Retinal pigment epithelial cell (primary cell): ENCODE measurements around the gene CST9.
"Not testable (repeated sequence)": the region's sequence is repeated elsewhere in the genome, so short reads cannot be mapped to it uniquely, and the experiment has no call there.

Experiments used
- DNase-seq: peaks from one replicate; pipeline ENCODE4 v3.0.0-alpha.2; 2010; ENCODE audit warnings: low read depth
- H3K4me3 ChIP-seq: 2 replicates; pipeline ENCODE4 v1.5.1; 2011; ENCODE audit warnings: mild to moderate bottlenecking, low read length, control low read depth, moderate library complexity
- TF ChIP-seq, protein P1 (sequence below): conservative IDR thresholded peaks from 2 replicates; pipeline ENCODE4 v1.5.1; 2011; ENCODE audit warnings: low read depth, low read length, control low read depth, inconsistent platforms

Gene CST9

DNA sequence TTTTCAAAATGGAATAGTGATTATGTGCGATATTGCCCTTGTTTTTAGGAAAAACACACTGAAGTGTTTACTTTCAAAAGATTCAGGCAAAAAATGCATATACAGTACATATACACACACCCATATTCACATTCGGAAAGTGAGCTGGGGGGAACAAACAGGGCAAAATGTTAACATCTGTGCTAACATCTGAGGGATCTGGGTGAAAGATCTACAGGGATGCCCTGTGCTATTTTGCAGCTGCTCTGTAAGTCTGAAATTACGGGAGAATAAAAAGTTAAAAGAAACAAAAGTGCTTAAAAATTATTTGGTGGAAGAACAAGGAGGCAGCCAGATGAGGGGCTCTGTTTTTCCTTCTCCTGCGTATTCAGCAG lies 31.2 kb upstream of the CST9 start:
- DNase-seq, result no peak
- TF ChIP-seq, protein P1, sequence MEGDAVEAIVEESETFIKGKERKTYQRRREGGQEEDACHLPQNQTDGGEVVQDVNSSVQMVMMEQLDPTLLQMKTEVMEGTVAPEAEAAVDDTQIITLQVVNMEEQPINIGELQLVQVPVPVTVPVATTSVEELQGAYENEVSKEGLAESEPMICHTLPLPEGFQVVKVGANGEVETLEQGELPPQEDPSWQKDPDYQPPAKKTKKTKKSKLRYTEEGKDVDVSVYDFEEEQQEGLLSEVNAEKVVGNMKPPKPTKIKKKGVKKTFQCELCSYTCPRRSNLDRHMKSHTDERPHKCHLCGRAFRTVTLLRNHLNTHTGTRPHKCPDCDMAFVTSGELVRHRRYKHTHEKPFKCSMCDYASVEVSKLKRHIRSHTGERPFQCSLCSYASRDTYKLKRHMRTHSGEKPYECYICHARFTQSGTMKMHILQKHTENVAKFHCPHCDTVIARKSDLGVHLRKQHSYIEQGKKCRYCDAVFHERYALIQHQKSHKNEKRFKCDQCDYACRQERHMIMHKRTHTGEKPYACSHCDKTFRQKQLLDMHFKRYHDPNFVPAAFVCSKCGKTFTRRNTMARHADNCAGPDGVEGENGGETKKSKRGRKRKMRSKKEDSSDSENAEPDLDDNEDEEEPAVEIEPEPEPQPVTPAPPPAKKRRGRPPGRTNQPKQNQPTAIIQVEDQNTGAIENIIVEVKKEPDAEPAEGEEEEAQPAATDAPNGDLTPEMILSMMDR, result no peak
- H3K4me3 ChIP-seq, result peak overlapping the region; percentile 71

DNA sequence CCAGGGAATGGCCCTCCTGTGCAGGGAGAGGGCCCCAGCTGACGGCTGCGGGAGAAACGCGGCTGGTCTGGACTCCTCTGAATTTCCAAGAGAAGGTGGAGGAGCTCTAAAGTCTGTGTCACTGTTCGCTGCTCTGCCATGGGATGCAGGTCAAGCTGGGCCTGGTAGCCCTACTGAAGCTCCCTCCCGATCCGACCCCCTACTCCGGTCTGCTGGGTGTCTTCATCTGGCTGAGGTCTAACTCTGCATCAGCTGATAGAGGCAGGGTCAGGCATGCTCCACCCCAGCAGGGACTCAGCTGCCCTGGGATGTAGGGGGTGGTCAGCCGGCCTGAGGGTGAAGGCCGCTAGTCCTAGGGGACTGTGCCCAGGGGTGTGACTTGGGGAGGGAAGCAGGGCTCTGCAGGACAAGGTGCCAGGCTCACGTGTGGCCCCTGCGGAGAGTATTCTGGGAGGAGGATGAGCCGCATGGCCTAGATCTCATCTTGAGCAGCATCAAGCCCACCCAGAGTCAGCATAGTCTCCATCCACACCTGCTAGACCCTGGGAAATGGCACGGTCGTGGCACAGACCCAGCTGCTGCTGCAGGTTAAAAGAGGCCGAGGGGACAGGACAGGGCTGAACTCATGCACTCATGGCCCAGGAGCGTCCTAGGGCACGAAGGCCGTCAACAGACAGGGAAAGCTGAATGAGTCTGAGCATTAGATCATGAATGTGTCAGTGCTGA lies 30.6 kb upstream of the CST9 start:
- no peak for DNase-seq
- peak overlapping the region; percentile 71 for H3K4me3 ChIP-seq
- TF ChIP-seq, protein P1, result no peak

DNA sequence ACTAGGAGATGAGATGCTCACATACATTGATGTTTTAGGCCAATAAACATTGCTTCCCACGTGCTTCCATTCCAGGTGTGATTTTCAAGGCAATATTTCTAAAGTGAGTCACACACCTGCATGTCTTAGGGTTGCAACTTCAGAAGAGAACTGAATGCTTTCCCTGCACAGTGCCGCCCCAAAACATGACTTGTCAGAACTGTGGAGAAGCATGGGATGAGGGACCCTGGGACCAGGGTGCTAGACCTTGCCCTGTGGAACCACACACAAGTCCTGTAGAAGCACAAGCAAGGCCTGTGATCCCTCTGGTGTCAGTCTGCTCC lies 30.0 kb upstream of the CST9 start:
- peak overlapping the region; percentile 71 for H3K4me3 ChIP-seq
- DNase-seq, result not testable (repeated sequence)

GRCh38 chr20:23634985-23635767 lies 29.5 kb upstream of the CST9 start:
- TF ChIP-seq, protein P1, result no peak
- DNase-seq, result no peak
- peak overlapping the region; percentile 2 for H3K4me3 ChIP-seq

- H3K4me3 ChIP-seq, result no peak overlapping the region
- TF ChIP-seq, protein P1, result no peak
- DNase-seq, result no peak
These were observed 28.5 kb upstream of the CST9 start for GRCh38 chr20:23634044-23634801.

- H3K4me3 ChIP-seq, result no peak overlapping the region
- no peak for DNase-seq
- TF ChIP-seq, protein P1, result no peak
These were observed 27.2 kb upstream of the CST9 start for GRCh38 chr20:23632711-23633573.
